GM19193 (cell line): Measurements from ENCODE around the gene LYST.

ENCODE experiments used
- POLR2A ChIP-seq: IDR thresholded peaks from 4 replicates; pipeline ENCODE4 v1.6.1; 2011; ENCODE audit not compliant: insufficient read depth, insufficient read length; ENCODE audit errors: extremely low read depth

Gene LYST

GRCh38 chr1:235866913-235867845 is 473 bp upstream of the LYST start:
- TF ChIP-seq POLR2A = peak; percentile 89

- TF ChIP-seq POLR2A = no peak
Observed at GRCh38 chr1:235865565-235866204, 1.0 kb downstream of the LYST start.

- no peak for TF ChIP-seq POLR2A
Observed at GRCh38 chr1:235864931-235865525, 1.7 kb downstream of the LYST start.

GRCh38 chr1:235864469-235864868 is 2.2 kb downstream of the LYST start:
- TF ChIP-seq POLR2A = no peak

GRCh38 chr1:235863699-235864093 is 3.0 kb downstream of the LYST start:
- no peak for TF ChIP-seq POLR2A

DNA sequence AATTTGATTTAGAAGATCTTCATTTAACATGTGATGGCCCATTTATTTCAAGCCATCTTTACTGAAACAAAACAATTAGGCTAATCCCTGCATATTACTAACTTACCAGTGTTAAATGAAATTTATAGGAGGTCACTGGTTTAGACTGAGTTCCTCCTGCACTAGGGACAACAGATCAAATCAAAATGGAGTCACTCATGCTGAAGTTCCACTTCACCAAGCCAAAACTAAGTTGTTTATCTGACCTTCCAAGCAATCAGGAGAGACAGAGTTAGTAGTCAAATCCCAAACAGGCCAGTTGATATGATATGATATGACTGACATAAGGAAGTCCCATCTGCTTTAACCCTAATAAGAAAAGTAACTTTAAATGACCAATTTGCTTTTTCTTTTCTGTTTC is 4.8 kb downstream of the LYST start:
- TF ChIP-seq POLR2A = no peak

- TF ChIP-seq POLR2A = no peak
Observed at GRCh38 chr1:235860829-235861228, 5.9 kb downstream of the LYST start.

DNA sequence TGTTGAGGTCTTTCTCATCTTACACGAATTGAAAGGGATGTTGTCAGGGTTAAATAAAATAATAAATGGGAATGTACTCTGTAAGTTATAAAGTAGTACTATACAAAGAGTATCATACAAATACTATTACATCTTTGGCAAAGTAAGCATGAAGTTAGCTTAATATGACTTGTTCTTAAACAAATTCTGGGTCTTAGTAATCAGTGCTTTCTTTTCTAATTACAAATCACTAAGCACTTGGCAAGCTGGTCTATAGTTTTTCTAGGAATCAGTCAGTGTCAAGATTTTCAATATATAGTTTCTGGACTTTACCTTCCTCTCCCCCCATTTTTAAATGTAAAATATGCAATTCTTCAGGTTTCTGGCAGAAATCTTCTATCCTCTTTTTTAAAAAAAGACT is 6.9 kb downstream of the LYST start:
- TF ChIP-seq POLR2A = no peak

DNA sequence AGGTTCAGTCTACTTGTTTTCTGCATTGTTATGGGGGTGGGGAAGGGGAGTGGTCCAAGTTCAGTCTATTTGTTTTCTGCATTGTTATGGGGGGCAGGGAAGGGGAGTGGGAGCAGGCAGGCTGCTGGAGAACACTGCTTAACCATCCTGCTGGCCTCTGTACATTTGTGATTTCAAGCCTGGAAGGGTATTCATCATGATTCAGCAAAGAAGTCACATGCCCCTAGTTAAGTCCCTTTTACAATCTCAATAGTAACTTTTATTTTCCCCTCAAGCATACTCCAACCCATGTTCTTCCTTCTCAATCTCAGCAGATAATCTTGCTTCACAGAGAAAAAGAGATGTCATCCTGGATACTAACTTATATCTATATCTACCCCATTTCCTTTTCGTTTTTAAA is 7.9 kb downstream of the LYST start:
- TF ChIP-seq POLR2A = no peak

DNA sequence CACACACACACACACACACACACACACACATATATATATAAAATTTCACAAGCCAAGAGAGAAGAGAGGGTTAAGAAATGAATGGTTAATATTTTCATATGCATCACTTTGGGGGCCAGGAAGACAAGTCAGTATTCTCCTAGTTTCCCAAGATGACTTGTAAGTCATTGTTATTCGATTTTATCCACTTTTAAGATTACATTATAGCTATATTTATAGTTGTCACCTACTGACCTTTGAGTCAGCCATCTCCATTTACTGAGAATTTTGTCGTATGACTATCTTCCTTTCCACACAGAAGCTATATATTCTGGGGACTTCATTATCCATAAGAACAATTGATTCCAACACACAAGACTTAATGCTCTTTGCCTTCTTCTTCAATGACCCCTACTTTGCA is 8.9 kb downstream of the LYST start:
- TF ChIP-seq POLR2A = no peak

GRCh38 chr1:235855811-235856429 is 10.8 kb downstream of the LYST start:
- no peak for TF ChIP-seq POLR2A

DNA sequence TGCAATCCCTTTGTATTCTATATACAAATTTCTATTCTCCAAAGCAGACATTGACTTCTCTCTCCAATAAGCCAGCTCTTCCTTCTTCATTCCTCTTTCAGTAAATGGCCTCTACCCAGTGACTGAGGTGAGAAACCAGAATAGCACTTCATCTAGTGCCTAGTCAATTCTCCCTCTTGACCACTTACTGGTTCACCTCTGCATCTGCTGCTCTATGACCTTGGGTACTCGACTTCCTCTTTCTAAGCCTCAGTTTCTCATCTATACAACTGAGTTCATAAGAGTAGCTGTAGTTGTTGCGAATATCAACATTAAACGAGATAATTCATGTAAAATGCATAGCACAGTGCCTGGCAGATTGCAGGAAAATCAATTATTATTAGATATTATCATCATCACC is 12.4 kb downstream of the LYST start:
- TF ChIP-seq POLR2A = no peak

- TF ChIP-seq POLR2A = no peak
Observed at GRCh38 chr1:235853653-235854052, 13.1 kb downstream of the LYST start.

- no peak for TF ChIP-seq POLR2A
Observed at GRCh38 chr1:235852887-235853286, 13.8 kb downstream of the LYST start.

GRCh38 chr1:235851939-235852338 is 14.8 kb downstream of the LYST start:
- no peak for TF ChIP-seq POLR2A
